Mucosa of descending colon (tissue), 3 donors: ENCODE measurements around the gene NAA40. TPM values are rescaled to one million over a fixed set of nuclear protein-coding genes. Genes with fewer than 3 reads are reported as not detected.
"Not testable (repeated sequence)": the region's sequence is repeated elsewhere in the genome, so short reads cannot be mapped to it uniquely, and the experiment has no call there.

Experiments
- ATAC-seq: fragments of 200-7000 bp; cut with Tn5 transposase; one replicate; pipeline ENCODE4 v1.9.1; 2020; ENCODE audit warnings: mild to moderate bottlenecking, moderate library complexity
- DNase-seq, 3 donors: peaks; one replicate each; pipeline ENCODE4 v3.0.0-alpha.2; 2020
- H3K36me3 ChIP-seq: fragments of 200-600 bp; one replicate; pipeline ENCODE4 v1.8.0; 2021; ENCODE audit warnings: low read depth, mild to moderate bottlenecking
- H3K4me1 ChIP-seq: fragments of 200-600 bp; one replicate; pipeline ENCODE4 v1.8.0; 2021; ENCODE audit warnings: low read depth, mild to moderate bottlenecking
- H3K4me3 ChIP-seq: fragments of 200-600 bp; one replicate; pipeline ENCODE4 v1.8.0; 2021; ENCODE audit warnings: mild to moderate bottlenecking
- H3K9me3 ChIP-seq: fragments of 200-600 bp; one replicate; pipeline ENCODE4 v1.8.0; 2021; ENCODE audit warnings: mild to moderate bottlenecking
- intact Hi-C, 2 donors: fragments of 100-400 bp; cut with DNase I in 1 of 2; cut with micrococcal nuclease in 1 of 2; formaldehyde crosslinking; loops; one replicate each; pipeline versions ENCODE4 v1.11.0 to v1.11.1; 2022; cut with DNase I, micrococcal nuclease
- total RNA-seq, 3 donors: library from RNA; stranded (reverse); fragmentation: NEBNext Ultra II Directional in 2 of 3; extraction: Animal tissue kit (Norgen Biotek cat#: 25700) in 2 of 3; gene quantifications; one replicate each; pipeline versions ENCODE4 v1.2.1 to v1.2.4, GENCODE V29; 2021 to 2023
- TF ChIP-seq, protein P1 (sequence below): fragments of 200-600 bp; IDR thresholded peaks from one replicate; pipeline ENCODE4 v1.8.0; 2022; ENCODE audit warnings: antibody characterized with exemption, mild to moderate bottlenecking
- donor health status: DM: no; HTN: no; CAD: no; lungs with moderate emphysema.
- donor health status: DM: no; HTN: no; CAD: no.
- donor health status: DM: no; HTN: yes; CAD: no.

NAA40 gene
- total RNA-seq, 3 donors from 2014 or later = 18.7 to 43.6 (median 23.4) TPM

DNA sequence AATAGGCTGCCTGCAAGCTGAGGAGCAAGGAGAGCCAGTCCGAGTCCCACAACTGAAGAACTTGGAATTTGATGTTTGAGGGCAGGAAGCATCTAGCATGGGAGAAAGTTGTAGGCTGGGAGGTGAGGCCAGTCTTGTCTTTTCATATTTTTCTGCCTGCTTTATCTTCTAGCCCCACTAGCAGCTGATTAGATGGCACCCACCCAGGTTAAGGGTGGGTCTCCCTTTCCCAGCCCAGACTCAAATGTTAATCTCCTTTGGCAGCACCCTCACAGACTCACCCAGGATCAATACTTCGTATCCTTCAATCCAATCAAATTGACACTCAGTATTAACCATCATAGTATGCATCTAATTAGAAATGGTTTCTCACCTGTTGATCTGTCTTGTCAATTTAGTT is 30.7 kb downstream of the NAA40 start:
- intact Hi-C loops = no loop called here
- no peak for ATAC-seq
- Histone ChIP-seq H3K36me3 (no peaks in the 10 kb centered on the region), H3K9me3 (no peaks in the 10 kb centered on the region), H3K4me1 (no peaks in the 10 kb centered on the region), H3K4me3 (no peak overlapping the region)
- TF ChIP-seq, protein P1, sequence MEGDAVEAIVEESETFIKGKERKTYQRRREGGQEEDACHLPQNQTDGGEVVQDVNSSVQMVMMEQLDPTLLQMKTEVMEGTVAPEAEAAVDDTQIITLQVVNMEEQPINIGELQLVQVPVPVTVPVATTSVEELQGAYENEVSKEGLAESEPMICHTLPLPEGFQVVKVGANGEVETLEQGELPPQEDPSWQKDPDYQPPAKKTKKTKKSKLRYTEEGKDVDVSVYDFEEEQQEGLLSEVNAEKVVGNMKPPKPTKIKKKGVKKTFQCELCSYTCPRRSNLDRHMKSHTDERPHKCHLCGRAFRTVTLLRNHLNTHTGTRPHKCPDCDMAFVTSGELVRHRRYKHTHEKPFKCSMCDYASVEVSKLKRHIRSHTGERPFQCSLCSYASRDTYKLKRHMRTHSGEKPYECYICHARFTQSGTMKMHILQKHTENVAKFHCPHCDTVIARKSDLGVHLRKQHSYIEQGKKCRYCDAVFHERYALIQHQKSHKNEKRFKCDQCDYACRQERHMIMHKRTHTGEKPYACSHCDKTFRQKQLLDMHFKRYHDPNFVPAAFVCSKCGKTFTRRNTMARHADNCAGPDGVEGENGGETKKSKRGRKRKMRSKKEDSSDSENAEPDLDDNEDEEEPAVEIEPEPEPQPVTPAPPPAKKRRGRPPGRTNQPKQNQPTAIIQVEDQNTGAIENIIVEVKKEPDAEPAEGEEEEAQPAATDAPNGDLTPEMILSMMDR = no peak
- DNase-seq = no peak

DNA sequence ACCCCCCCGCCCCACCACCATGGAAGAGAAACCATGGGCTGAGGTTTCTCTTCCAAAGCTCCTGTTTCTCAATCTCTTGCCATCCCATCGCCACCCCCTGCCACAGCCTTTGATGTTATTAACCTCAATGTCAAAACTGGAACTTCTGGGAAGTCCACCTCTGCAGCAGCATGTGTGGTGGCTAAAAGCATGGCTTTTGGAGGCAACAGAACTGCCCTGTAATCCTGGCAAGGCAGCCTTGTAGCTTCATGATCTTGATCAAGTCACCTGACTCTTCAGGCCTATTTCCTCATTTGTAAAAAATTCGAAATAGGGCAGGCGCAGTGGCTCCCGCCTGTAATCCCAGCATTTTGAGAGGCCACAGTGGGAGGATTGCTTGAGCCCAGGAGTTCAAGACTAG is 32.1 kb downstream of the NAA40 start:
- Histone ChIP-seq H3K36me3 (no peaks in the 10 kb centered on the region), H3K9me3 (no peaks in the 10 kb centered on the region), H3K4me1 (peaks cover 6% of the 10 kb centered on the region), H3K4me3 (no peak overlapping the region)
- ATAC-seq (no peak), DNase-seq (no peak)
- intact Hi-C loops = no loop called here
- TF ChIP-seq, protein P1 = no peak

DNA sequence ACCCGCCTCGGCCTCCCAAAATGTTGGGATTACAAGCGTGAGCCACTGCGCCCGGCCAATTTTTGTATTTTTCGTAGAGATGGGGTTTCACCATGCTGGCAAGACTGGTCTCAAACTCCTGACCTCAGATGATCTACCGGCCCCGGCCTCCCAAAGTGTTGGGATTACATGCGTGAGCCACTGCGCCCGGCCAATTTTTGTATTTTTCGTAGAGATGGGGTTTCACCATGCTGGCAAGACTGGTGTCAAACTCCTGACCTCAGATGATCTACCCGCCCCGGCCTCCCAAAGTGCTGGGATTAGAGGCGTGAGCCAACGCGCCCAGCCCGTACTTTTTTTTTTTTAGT is 35.1 kb downstream of the NAA40 start:
- peaks cover 13% of the 10 kb centered on the region for H3K4me1 ChIP-seq
- peak in 1 of 3 donors; percentile 44 for DNase-seq
- H3K4me3 ChIP-seq, H3K9me3 ChIP-seq, H3K36me3 ChIP-seq, ATAC-seq, intact Hi-C loops: not testable (repeated sequence)

DNA sequence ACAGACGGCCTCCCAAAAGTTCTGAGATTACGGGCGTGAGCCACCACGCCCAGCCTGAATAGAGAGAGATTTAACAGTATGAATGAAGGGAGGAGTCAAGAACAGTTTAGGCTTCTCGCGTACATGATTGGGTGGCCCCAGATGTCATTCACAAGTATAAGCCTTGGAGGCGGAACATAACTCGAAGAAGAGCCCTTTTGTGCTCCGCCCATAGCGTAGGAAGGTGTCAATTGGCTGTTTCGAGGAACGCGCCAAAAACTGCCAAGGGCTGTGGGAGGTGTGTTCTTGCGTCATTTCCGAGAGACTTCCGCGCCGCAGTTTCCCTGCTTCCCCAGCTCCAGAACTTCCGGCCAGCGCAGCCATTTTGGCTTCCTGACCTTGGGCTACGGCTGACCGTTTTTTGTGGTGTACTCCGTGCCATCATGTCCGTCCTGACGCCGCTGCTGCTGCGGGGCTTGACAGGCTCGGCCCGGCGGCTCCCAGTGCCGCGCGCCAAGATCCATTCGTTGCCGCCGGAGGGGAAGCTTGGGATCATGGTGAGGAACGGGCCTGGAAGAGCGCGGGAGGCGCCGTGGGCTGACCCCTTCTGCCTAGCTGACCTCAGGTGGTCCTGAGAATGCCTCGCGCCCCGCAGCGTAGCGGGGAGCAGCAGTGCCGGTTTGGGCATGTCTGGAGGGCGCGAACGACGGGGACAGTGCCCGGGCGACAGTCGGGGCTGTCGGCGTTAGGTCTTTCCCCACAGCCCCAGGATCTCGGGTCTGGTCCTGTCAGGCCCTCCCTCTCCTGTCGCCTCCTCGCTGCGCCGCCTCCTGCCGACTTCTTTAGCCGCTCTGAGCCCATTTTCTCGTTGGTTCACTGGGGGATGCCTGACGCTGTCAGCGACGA is 35.7 kb downstream of the NAA40 start, which contains the start of gene COX8A:
Gene COX8A, plus strand, starts transcription at position 362 of the 885 bp plus-strand sequence. Its CDS starts 61 bp downstream, at position 423.
- DNase-seq = peak; percentile 94 to 99 (median 97)
- peak; percentile 98 for ATAC-seq
- H3K36me3 ChIP-seq = no peaks in the 10 kb centered on the region
- H3K4me3 ChIP-seq = peak within 1 kb of the TSS; percentile 98
- intact Hi-C loops = no loop called here
- H3K9me3 ChIP-seq = no peaks in the 10 kb centered on the region
- TF ChIP-seq, protein P1 = no peak
- peaks cover 13% of the 10 kb centered on the region for H3K4me1 ChIP-seq

DNA sequence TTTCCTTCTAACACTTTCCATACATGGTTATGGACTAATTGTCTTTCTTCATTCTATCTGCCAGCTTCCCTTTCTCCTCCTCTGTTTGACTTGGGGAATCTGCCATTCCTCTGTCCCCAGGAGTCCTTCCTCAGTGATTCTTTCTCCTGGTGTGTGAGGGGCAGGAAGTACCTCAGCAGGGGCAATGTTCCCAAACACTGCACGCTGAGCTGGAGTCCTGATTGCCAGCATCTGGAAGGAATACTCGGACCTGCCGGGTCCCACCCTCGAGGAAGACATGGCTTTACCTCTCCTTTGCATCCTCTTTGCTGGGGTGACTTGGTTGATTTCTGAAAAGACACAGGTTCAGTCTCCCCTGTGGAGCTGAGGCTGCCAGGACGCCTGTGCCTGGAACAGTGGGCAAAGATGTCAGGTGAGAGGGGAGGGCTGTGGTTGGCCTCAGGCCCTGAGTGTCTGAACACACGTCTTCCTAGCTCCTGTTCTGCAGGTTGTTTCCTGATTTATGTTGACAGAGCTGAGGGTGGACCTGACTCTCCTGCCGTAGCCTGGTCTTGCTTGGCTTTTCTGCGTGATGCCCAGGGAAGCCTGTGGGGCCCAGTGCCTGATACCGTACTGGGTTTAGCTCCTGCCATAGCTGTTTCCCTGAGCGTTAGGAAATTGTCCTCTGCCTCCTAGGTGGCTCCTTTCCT is 39.9 kb downstream of the NAA40 start:
- peaks cover 13% of the 10 kb centered on the region for H3K4me1 ChIP-seq
- H3K36me3 ChIP-seq = no peaks in the 10 kb centered on the region
- intact Hi-C loops = no loop called here
- DNase-seq (no peak), ATAC-seq (no peak)
- no peak overlapping the region for H3K4me3 ChIP-seq
- TF ChIP-seq, protein P1 = no peak
- no peaks in the 10 kb centered on the region for H3K9me3 ChIP-seq

DNA sequence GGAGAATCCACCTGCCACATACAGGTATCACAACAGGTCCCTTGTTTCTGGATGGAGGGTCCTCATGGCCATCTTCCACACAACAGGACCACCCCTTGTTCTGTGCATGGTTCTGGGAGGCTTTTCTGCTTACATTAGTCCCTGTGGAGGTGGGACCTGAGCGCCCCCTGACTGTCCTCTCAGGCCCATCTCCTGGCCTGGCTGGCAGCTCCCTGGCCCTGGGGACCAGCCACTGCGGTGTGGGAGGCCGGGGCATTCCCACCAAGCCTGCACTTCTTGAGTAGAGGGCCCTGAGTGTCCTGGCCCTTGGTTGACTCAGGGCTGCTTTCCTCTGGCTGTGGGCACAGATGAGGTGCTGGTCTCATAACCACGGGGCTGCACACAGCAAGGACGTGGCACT is 40.6 kb downstream of the NAA40 start:
- Histone ChIP-seq H3K4me1 (peaks cover 13% of the 10 kb centered on the region), H3K36me3 (no peaks in the 10 kb centered on the region), H3K9me3 (no peaks in the 10 kb centered on the region), H3K4me3 (no peak overlapping the region)
- DNase-seq (no peak), ATAC-seq (no peak)
- TF ChIP-seq, protein P1 = no peak
- intact Hi-C loops = no loop called here
